ENCODE data around the gene SOX13. TPM values are rescaled to one million over a fixed set of nuclear protein-coding genes. Genes with fewer than 3 reads are reported as not detected.

Gene SOX13
- total and polyA plus RNA-seq, 9 of the 15 experiments (the other 6 are each of a cell fraction or from before 2014, with no cell fraction given): 0.03 to 0.35 (median 0.06) TPM; not detected in 5

- TF ChIP-seq ZNF143 (CRISPR knock-in tag; IDR thresholded peaks at IDR 0.05): no peak
Measured at GRCh38 chr1:204116539-204116938, 43.6 kb downstream of the SOX13 start (continued).

DNA sequence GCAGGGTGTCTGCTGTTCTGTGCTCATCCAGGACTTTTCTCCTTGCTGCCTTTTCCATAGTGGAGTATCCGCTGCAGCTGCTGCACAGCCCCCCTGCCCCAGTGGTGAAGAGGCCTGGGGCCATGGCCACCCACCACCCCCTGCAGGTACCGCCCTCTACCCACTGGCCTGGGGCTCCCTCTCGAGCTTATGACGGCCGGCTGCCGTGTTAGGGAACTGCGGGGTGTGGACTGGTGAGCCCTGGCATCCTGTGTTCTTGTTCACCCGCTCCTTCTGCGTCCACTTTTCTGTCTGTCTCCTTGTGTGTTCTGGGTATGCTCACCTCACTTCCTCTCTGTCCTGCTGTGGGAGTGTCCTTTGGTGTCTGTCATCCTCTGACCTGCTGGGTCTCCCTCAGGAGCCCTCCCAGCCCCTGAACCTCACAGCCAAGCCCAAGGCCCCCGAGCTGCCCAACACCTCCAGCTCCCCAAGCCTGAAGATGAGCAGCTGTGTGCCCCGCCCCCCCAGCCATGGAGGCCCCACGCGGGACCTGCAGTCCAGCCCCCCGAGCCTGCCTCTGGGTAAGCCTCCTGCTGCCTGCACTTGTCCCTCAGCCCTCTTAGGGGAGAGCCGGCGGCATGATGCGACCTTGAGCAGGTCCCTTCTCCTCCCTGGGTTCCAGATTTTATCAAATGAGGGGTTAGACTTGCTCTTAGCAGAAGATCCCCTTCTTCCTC lies 49.1 kb downstream of the SOX13 start:
- no peak overlapping the region for H3K27ac ChIP-seq (ENCODE audit: extremely low read depth, low read depth, low read length)
- FAIRE-seq (no peak), DNase-seq (ENCODE audit: extremely low read depth in 1 of 4, low spot score in 3 of 4) (no peak), ATAC-seq (no peak)
- H3K36me3 ChIP-seq (ENCODE audit: control insufficient read depth, insufficient read depth, low read length): no peaks in the 10 kb centered on the region
- WGBS (ENCODE audit: insufficient coverage, low coverage, missing lambda C conversion rate): 1% methylated on average over 17 of the region's 17 CpGs
- H3K4me2 ChIP-seq (ENCODE audit: insufficient read depth, low read length): no peak overlapping the region
- BruUV-seq (replicated peaks): no TSS peak
- H3K9ac ChIP-seq (ENCODE audit: insufficient read depth in 1 of 2, low read depth in 2 of 2, low read length in 2 of 2): no peak overlapping the region
- H3K4me3 ChIP-seq: no peak overlapping the region
- no peak overlapping the region for H2AFZ ChIP-seq (ENCODE audit: low read depth, low read length)
- intact Hi-C loops (cut with micrococcal nuclease) (loop anchor here (10.0 kb wide), 1 partner anchor 497 kb away; the partner anchor contains the start of gene ATP2B4), in situ Hi-C loops (cut with MboI) (no loop called here)
- H3K9me3 ChIP-seq (replicated peaks; ENCODE audit: control insufficient read depth, insufficient read depth, low read depth, low read length): no peaks in the 10 kb centered on the region
- TF ChIP-seq MYC (IDR thresholded peaks at IDR 0.05; ENCODE audit: low read depth, low read length) (no peak), MYC (CRISPR knock-in tag; IDR thresholded peaks at IDR 0.05; ENCODE audit: borderline replicate concordance, low read depth) (no peak), ZFX (CRISPR knock-in tag; IDR thresholded peaks at IDR 0.05) (no peak)
- peaks cover 0 to 3% of the 10 kb centered on the region in 2 experiments; a peak in 1 of 5 replicates for H3K4me1 ChIP-seq (replicated peaks in 1 of 2; ENCODE audit: control insufficient read depth in 2 of 2, insufficient read depth in 2 of 2, low read length in 2 of 2)
- peaks cover 10% of the 10 kb centered on the region for H4K20me1 ChIP-seq (replicated peaks; ENCODE audit: control insufficient read depth, insufficient read depth, low read length)
- ChIA-PET CTCF (ENCODE audit: low intra/inter-chr PET ratio) (no interaction called here), POLR2A (interaction anchor here (0.7 to 1.0 kb wide), 2 partner anchors 9 to 15 kb away, joined by 4 to 6 read pairs; no protein-coding TSS in a partner anchor)
- no peaks in the 10 kb centered on the region for H3K79me2 ChIP-seq (ENCODE audit: control insufficient read depth, insufficient read depth, low read length)
- no peaks in the 10 kb centered on the region for H3K9me1 ChIP-seq (ENCODE audit: control insufficient read depth, insufficient read depth, low read length)
- peaks cover 41 to 83% of the 10 kb centered on the region in 2 experiments; a peak in 4 of 5 replicates for H3K27me3 ChIP-seq (ENCODE audit: control insufficient read depth in 2 of 2, insufficient read depth in 2 of 2, low read length in 2 of 2)
